WTC11 (cell line): Measurements from ENCODE around the gene DDIAS.

Experiments used
- ATF2 ChIP-seq: sonication (generic); formaldehyde crosslinking; IDR thresholded peaks from 2 replicates; pipeline ENCODE4 v1.8.1; 2022; ENCODE audit warnings: low read depth, missing genetic modification reagents, borderline replicate concordance
- CTCF ChIP-seq: fragments of 200-600 bp; IDR thresholded peaks from 2 replicates; pipeline ENCODE4 v1.8.0; 2022; ENCODE audit warnings: antibody characterized with exemption
- MXD4 ChIP-seq: fragments of 250-450 bp; sonication (Bioruptor Pico); IDR thresholded peaks from 2 replicates; pipeline ENCODE4 v1.8.0; 2021; ENCODE audit warnings: mild to moderate bottlenecking, moderate library complexity, borderline replicate concordance
- RELA ChIP-seq: sonication (generic); formaldehyde crosslinking; IDR thresholded peaks from 2 replicates; pipeline ENCODE4 v1.8.1; 2022; ENCODE audit warnings: missing genetic modification reagents, mild to moderate bottlenecking, borderline replicate concordance
- SP1 ChIP-seq: sonication (generic); formaldehyde crosslinking; conservative IDR thresholded peaks from 2 replicates; pipeline ENCODE4 v1.8.1; 2022; ENCODE audit warnings: missing genetic modification reagents
- TCF7 ChIP-seq: sonication (generic); formaldehyde crosslinking; IDR thresholded peaks from 2 replicates; pipeline ENCODE4 v1.8.0; 2022; ENCODE audit warnings: mild to moderate bottlenecking, low read depth, missing genetic modification reagents, moderate library complexity
- ZNF396 ChIP-seq: fragments of 250-450 bp; sonication (Bioruptor Pico); IDR thresholded peaks from 2 replicates; pipeline ENCODE4 v1.8.0; 2021; ENCODE audit warnings: mild to moderate bottlenecking, moderate library complexity, borderline replicate concordance

GRCh38 chr11:82930734-82931133, 29.2 kb downstream of the DDIAS start:
- TF ChIP-seq TCF7: no peak
- no peak for TF ChIP-seq CTCF
- no peak for TF ChIP-seq ZNF396 (CRISPR knock-in tag)
- no peak for TF ChIP-seq SP1 (CRISPR knock-in tag)
- TF ChIP-seq ATF2: no peak
- no peak for TF ChIP-seq RELA (CRISPR knock-in tag)
- TF ChIP-seq MXD4: no peak
